ENCODE measurements around the gene ELAC1. TPM values are rescaled to one million over a fixed set of nuclear protein-coding genes. Genes with fewer than 3 reads are reported as not detected.

The ELAC1 gene
- total and polyA plus RNA-seq, 2 of the 8 experiments (the other 6 are each of a cell fraction or from before 2014, with no cell fraction given), result 2.3 to 3.4 TPM

GRCh38 chr18:51029378-51029693, 61.5 kb downstream of the ELAC1 start (continued):
- TF ChIP-seq BCL11A (IDR thresholded peaks at IDR 0.05; ENCODE audit: low read depth in 2 of 2, low read length in 2 of 2) (no peak), KDM5A (IDR thresholded peaks at IDR 0.05; ENCODE audit: low read length) (no peak), HDAC6 (IDR thresholded peaks at IDR 0.05; ENCODE audit: low read depth, low read length) (no peak)

All from H1 (cell line).